Naive thymus-derived CD8-positive, alpha-beta T cell (primary cell): ENCODE data around the gene EPN1. TPM values are rescaled to one million over a fixed set of nuclear protein-coding genes. Genes with fewer than 3 reads are reported as not detected.

Source experiments
- ATAC-seq, 2 donors: fragments of 150-1000 bp; cut with Tn5 transposase in 1 of 2; sonication (Bioruptor Pico), chemical (Tn5 transposase) in 1 of 2; 1 replicate in 1 of 2; 2 replicates in 1 of 2; pipeline ENCODE4 v1.10.0; 2021; ENCODE audit warnings: mild to moderate bottlenecking in 2 of 2, moderate library complexity in 2 of 2
- POLR2A ChIA-PET: fragments of 350-600 bp; sonication (Branson Sonifier 250); formaldehyde crosslinking; loops from one replicate; lab custom pipeline; 2021; ENCODE audit warnings: antibody characterized with exemption; lab: Charles Lee
- DNase-seq, 10 donors: peaks; one replicate each; pipeline versions ENCODE4 v3.0.0 to v3.0.0-alpha.2; 2020 to 2022
- H3K27ac Mint-ChIP-seq, 10 donors: one replicate each; pipeline ENCODE4 v1.8.0; 2020 to 2022; ENCODE audit warnings: mild to moderate bottlenecking in 10 of 10, mixed read lengths in 10 of 10, moderate library complexity in 4 of 10, inconsistent platforms in 1 of 10
- H3K27me3 Mint-ChIP-seq, 5 donors: one replicate each; pipeline ENCODE4 v1.8.0; 2021 to 2022; ENCODE audit warnings: mixed read lengths in 5 of 5
- H3K36me3 Mint-ChIP-seq, 3 donors: one replicate each; pipeline ENCODE4 v1.8.0; 2020 to 2022; ENCODE audit warnings: mixed read lengths in 3 of 3, mild to moderate bottlenecking in 2 of 3, inconsistent platforms in 1 of 3
- H3K4me1 Mint-ChIP-seq, 4 donors: one replicate each; pipeline ENCODE4 v1.8.0; 2021 to 2022; ENCODE audit warnings: mixed read lengths in 4 of 4
- H3K4me3 Mint-ChIP-seq, 10 donors: one replicate each; pipeline ENCODE4 v1.8.0; 2020 to 2022; ENCODE audit warnings: mild to moderate bottlenecking in 10 of 10, mixed read lengths in 10 of 10, moderate library complexity in 6 of 10, inconsistent platforms in 1 of 10
- H3K9me3 Mint-ChIP-seq, 9 donors: one replicate each; pipeline ENCODE4 v1.8.0; 2020 to 2022; ENCODE audit warnings: mixed read lengths in 9 of 9, mild to moderate bottlenecking in 3 of 9, inconsistent platforms in 1 of 9, moderate library complexity in 1 of 9
- polyA plus RNA-seq, 3 donors: library from polyadenylated mRNA; unstranded; fragments of 300-500 nt; fragmentation: Illumina TruSeq; gene quantifications; one replicate each; pipeline ENCODE4 v1.2.3, GENCODE V29; 2021
- total RNA-seq, 8 experiments: library from RNA in 2 of 8; stranded (reverse) in 2 of 8; gene quantifications; one replicate each; pipeline ENCODE4 v1.2.3 and lab custom pipeline; 2021 to 2026

The EPN1 gene
- total and polyA plus RNA-seq, 5 experiments from 2014 or later: 5.5 to 52.2 (median 15.8) TPM

- peak overlapping the region; percentile 84 to 94 (median 89) for H3K4me3 Mint-ChIP-seq
- DNase-seq (peak in 1 of 10 donors; percentile 35), ATAC-seq (no peak)
- H3K27ac Mint-ChIP-seq: peak overlapping the region; percentile 51 to 92 (median 84)
- H3K27me3 Mint-ChIP-seq: no peaks in the 10 kb centered on the region
- H3K9me3 Mint-ChIP-seq: no peaks in the 10 kb centered on the region
- POLR2A ChIA-PET: interaction anchor here (1.0 to 9.2 kb wide), 8 partner anchors 10 to 263 kb away, joined by 3 to 148 read pairs (median 4); partner anchors contain the start of genes TMEM238 and ZNF784
- H3K36me3 Mint-ChIP-seq: peaks cover 0 to 8% (median 0%) of the 10 kb centered on the region in 3 donors
- H3K4me1 Mint-ChIP-seq: peaks cover 25 to 61% (median 58%) of the 10 kb centered on the region in 4 donors
These were observed 27.9 kb upstream of the EPN1 start for GRCh38 chr19:55646889-55647731.

GRCh38 chr19:55647732-55648584 is 27.1 kb upstream of the EPN1 start, which contains the start of gene CCDC106:
Gene CCDC106 (plus strand): TSS chr19:55648212. CDS start chr19:55649047, 835 bp downstream.
- ATAC-seq (peak; percentile 51 to 52), DNase-seq (peak in 9 of 10 donors; percentile 36 to 79 (median 63))
- H3K36me3 Mint-ChIP-seq: peaks cover 0 to 8% (median 0%) of the 10 kb centered on the region in 3 donors
- peaks cover 24 to 59% (median 55%) of the 10 kb centered on the region in 4 donors for H3K4me1 Mint-ChIP-seq
- H3K27me3 Mint-ChIP-seq: no peaks in the 10 kb centered on the region
- peak within 1 kb of the TSS; percentile 84 to 94 (median 89) for H3K4me3 Mint-ChIP-seq
- POLR2A ChIA-PET: interaction anchor here (0.9 to 9.2 kb wide), 9 partner anchors 13 to 264 kb away, joined by 3 to 148 read pairs (median 3); partner anchors contain the start of genes TMEM238, ZNF628 and ZNF784
- no peaks in the 10 kb centered on the region for H3K9me3 Mint-ChIP-seq
- H3K27ac Mint-ChIP-seq: peak within 1 kb of the TSS; percentile 80 to 92 (median 88)

- H3K27ac Mint-ChIP-seq: peak overlapping the region in 9 of 10 donors; percentile 58 to 89 (median 77)
- H3K4me1 Mint-ChIP-seq: peaks cover 20 to 56% (median 50%) of the 10 kb centered on the region in 4 donors
- DNase-seq (peak in 1 of 10 donors; percentile 32), ATAC-seq (no peak)
- peaks cover 0 to 8% (median 0%) of the 10 kb centered on the region in 3 donors for H3K36me3 Mint-ChIP-seq
- H3K4me3 Mint-ChIP-seq: peak overlapping the region; percentile 62 to 89 (median 81)
- H3K9me3 Mint-ChIP-seq: no peaks in the 10 kb centered on the region
- H3K27me3 Mint-ChIP-seq: no peaks in the 10 kb centered on the region
- POLR2A ChIA-PET: interaction anchor here (0.9 to 9.2 kb wide), 4 partner anchors 14 to 173 kb away, joined by 3 to 148 read pairs (median 3); partner anchors contain the start of gene ZNF628
These were observed 26.3 kb upstream of the EPN1 start for GRCh38 chr19:55648585-55649267.

- POLR2A ChIA-PET: interaction anchor here (0.8 to 9.2 kb wide), 5 partner anchors 9 to 24 kb away, joined by 3 to 148 read pairs (median 3); no protein-coding TSS in a partner anchor
- H3K4me1 Mint-ChIP-seq: peaks cover 16 to 49% (median 44%) of the 10 kb centered on the region in 4 donors
- peak overlapping the region; percentile 72 to 89 (median 82) for H3K4me3 Mint-ChIP-seq
- DNase-seq: peak in 1 of 10 donors; percentile 52
- H3K27ac Mint-ChIP-seq: peak overlapping the region; percentile 35 to 89 (median 81)
- peaks cover 0 to 8% (median 3%) of the 10 kb centered on the region in 3 donors for H3K36me3 Mint-ChIP-seq
- H3K27me3 Mint-ChIP-seq: no peaks in the 10 kb centered on the region
- H3K9me3 Mint-ChIP-seq: no peaks in the 10 kb centered on the region
- no peak for ATAC-seq
These were observed 25.5 kb upstream of the EPN1 start for GRCh38 chr19:55649268-55650125.

- DNase-seq: peak in 1 of 10 donors; percentile 48
- peaks cover 15 to 45% (median 41%) of the 10 kb centered on the region in 4 donors for H3K4me1 Mint-ChIP-seq
- no peaks in the 10 kb centered on the region for H3K9me3 Mint-ChIP-seq
- no peak for ATAC-seq
- POLR2A ChIA-PET: interaction anchor here (0.8 to 9.2 kb wide), 3 partner anchors 9 to 17 kb away, joined by 3 to 148 read pairs (median 3); no protein-coding TSS in a partner anchor
- H3K27ac Mint-ChIP-seq: peak overlapping the region in 9 of 10 donors; percentile 14 to 89 (median 75)
- peak overlapping the region in 8 of 10 donors; percentile 27 to 89 (median 62) for H3K4me3 Mint-ChIP-seq
- peaks cover 0 to 8% (median 3%) of the 10 kb centered on the region in 3 donors for H3K36me3 Mint-ChIP-seq
- no peaks in the 10 kb centered on the region for H3K27me3 Mint-ChIP-seq
These were observed 24.9 kb upstream of the EPN1 start for GRCh38 chr19:55650126-55650557.

GRCh38 chr19:55650602-55651230 is 24.3 kb upstream of the EPN1 start:
- peaks cover 16 to 41% (median 40%) of the 10 kb centered on the region in 4 donors for H3K4me1 Mint-ChIP-seq
- H3K4me3 Mint-ChIP-seq: peak overlapping the region in 8 of 10 donors; percentile 27 to 89 (median 62)
- peak in 1 of 10 donors; percentile 43 for DNase-seq
- POLR2A ChIA-PET: interaction anchor here (0.8 to 9.2 kb wide), 3 partner anchors 8 to 17 kb away, joined by 3 to 148 read pairs (median 3); no protein-coding TSS in a partner anchor
- peak overlapping the region in 9 of 10 donors; percentile 26 to 89 (median 75) for H3K27ac Mint-ChIP-seq
- ATAC-seq: no peak
- H3K36me3 Mint-ChIP-seq: peaks cover 0 to 3% (median 2%) of the 10 kb centered on the region in 3 donors
- H3K9me3 Mint-ChIP-seq: no peaks in the 10 kb centered on the region
- H3K27me3 Mint-ChIP-seq: no peaks in the 10 kb centered on the region

- Mint-ChIP-seq H3K9me3 (no peaks in the 10 kb centered on the region), H3K36me3 (peaks cover 0 to 3% (median 2%) of the 10 kb centered on the region in 3 donors), H3K4me1 (peaks cover 20 to 46% (median 43%) of the 10 kb centered on the region in 4 donors), H3K4me3 (peak overlapping the region in 4 of 10 donors; percentile 15 to 89 (median 82)), H3K27ac (peak overlapping the region in 2 of 10 donors; percentile 83 to 87), H3K27me3 (no peaks in the 10 kb centered on the region)
- POLR2A ChIA-PET: no interaction called here
- DNase-seq (peak in 1 of 10 donors; percentile 61), ATAC-seq (no peak)
These were observed 23.8 kb upstream of the EPN1 start for GRCh38 chr19:55651236-55651635.

- peak in 1 of 10 donors; percentile 71 for DNase-seq
- Mint-ChIP-seq H3K27ac (peak overlapping the region in 7 of 10 donors; percentile 48 to 85 (median 60)), H3K27me3 (no peaks in the 10 kb centered on the region), H3K4me1 (peaks cover 20 to 49% (median 48%) of the 10 kb centered on the region in 4 donors), H3K9me3 (no peaks in the 10 kb centered on the region), H3K36me3 (peaks cover 0 to 5% (median 3%) of the 10 kb centered on the region in 3 donors), H3K4me3 (peak overlapping the region in 5 of 10 donors; percentile 38 to 95 (median 50))
- POLR2A ChIA-PET: interaction anchor here (0.6 to 3.6 kb wide), 8 partner anchors 10 to 1787 kb away, joined by 3 to 64 read pairs (median 4); partner anchors contain the start of genes FIZ1, ZNF524 and ZNF581
- no peak for ATAC-seq
These were observed 22.5 kb upstream of the EPN1 start for GRCh38 chr19:55652311-55653128.

- Mint-ChIP-seq H3K27me3 (no peaks in the 10 kb centered on the region), H3K36me3 (peaks cover 0 to 7% (median 3%) of the 10 kb centered on the region in 3 donors), H3K4me3 (peak overlapping the region; percentile 88 to 99 (median 97)), H3K9me3 (no peaks in the 10 kb centered on the region), H3K4me1 (peaks cover 25 to 56% (median 54%) of the 10 kb centered on the region in 4 donors), H3K27ac (peak overlapping the region; percentile 97 to 100 (median 99))
- DNase-seq (peak; percentile 99 to 100 (median 100)), ATAC-seq (peak; percentile 60 to 70)
- POLR2A ChIA-PET: interaction anchor here (0.6 to 3.6 kb wide), 32 partner anchors 8 to 1788 kb away, joined by 3 to 64 read pairs (median 5); partner anchors contain the start of genes CNOT3, FIZ1, ISOC2 and KMT5C
These were observed 21.2 kb upstream of the EPN1 start for GRCh38 chr19:55653651-55654322.
